Uterus (tissue), 4 donors: ENCODE data around the gene MPZ. TPM values are rescaled to one million over a fixed set of nuclear protein-coding genes. Genes with fewer than 3 reads are reported as not detected.

Experiments
- DNase-seq, 2 donors: peaks; one replicate each; pipeline ENCODE4 v3.0.0-alpha.2; 2019 to 2020
- H3K27ac ChIP-seq, 2 donors: fragments of 200-600 bp; sonication (generic); 1 replicate in 1 of 2; 2 replicates in 1 of 2; pipeline ENCODE4 v1.5.1; 2016 to 2018
- H3K27me3 ChIP-seq, 2 donors: fragments of 200-600 bp; sonication (generic); one replicate each; pipeline ENCODE4 v1.5.1; 2018 to 2019; ENCODE audit warnings: control low read depth in 1 of 2
- H3K36me3 ChIP-seq, 2 donors: fragments of 200-600 bp; sonication (generic); one replicate each; pipeline ENCODE4 v1.5.1; 2019; ENCODE audit warnings: control low read depth in 1 of 2
- H3K4me1 ChIP-seq, 2 donors: fragments of 200-600 bp; sonication (generic); one replicate each; pipeline ENCODE4 v1.5.1; 2018 to 2019; ENCODE audit warnings: control low read depth in 1 of 2
- H3K4me3 ChIP-seq, 2 donors: fragments of 200-600 bp; sonication (generic); 1 replicate in 1 of 2; 2 replicates in 1 of 2; pipeline ENCODE4 v1.5.1; 2018 to 2019; ENCODE audit warnings: mild to moderate bottlenecking in 1 of 2
- H3K9me3 ChIP-seq, 2 donors: fragments of 200-600 bp; sonication (generic); one replicate each; pipeline ENCODE4 v1.5.1; 2019; ENCODE audit warnings: control low read depth in 1 of 2
- CTCF ChIP-seq, 4 experiments: fragments of 200-600 bp in 2 of 4; fragments of 450-650 bp in 2 of 4; sonication (generic) in 2 of 4; IDR thresholded peaks; one replicate each; pipeline ENCODE4 v1.5.1; 2016 to 2019; ENCODE audit warnings: antibody characterized with exemption in 4 of 4, mild to moderate bottlenecking in 2 of 4, moderate library complexity in 1 of 4
- POLR2A ChIP-seq, 2 donors: fragments of 450-650 bp; IDR thresholded peaks; one replicate each; pipeline ENCODE4 v1.6.1; 2016; ENCODE audit warnings: antibody characterized with exemption in 2 of 2, mild to moderate bottlenecking in 1 of 2, moderate library complexity in 1 of 2
- intact Hi-C: fragments of 100-400 bp; cut with DNase I; formaldehyde crosslinking; loops from one replicate; pipeline ENCODE4 v1.15.1; 2023; ENCODE audit warnings: low total_unique reads
- total RNA-seq, 4 donors: library from RNA; depleted of rRNA in 3 of 4; stranded (reverse); fragments of >200 nt in 3 of 4; gene quantifications; one replicate each; pipeline versions ENCODE4 v1.1.0 to v1.2.4, GENCODE V29; 2014 to 2023
- donor health status: DM: yes; HTN: yes; CAD: no.

The MPZ gene
- total RNA-seq, 4 donors from 2014 or later = 2.2 to 10.7 TPM; not detected in 2

- Histone ChIP-seq H3K36me3 (no peaks in the 10 kb centered on the region), H3K4me1 (no peaks in the 10 kb centered on the region), H3K4me3 (no peak overlapping the region), H3K9me3 (no peaks in the 10 kb centered on the region), H3K27me3 (no peaks in the 10 kb centered on the region), H3K27ac (no peak overlapping the region)
- TF ChIP-seq POLR2A (IDR thresholded peaks at IDR 0.05) = no peak
- TF ChIP-seq CTCF (IDR thresholded peaks at IDR 0.05) = no peak
- no peak for DNase-seq
- intact Hi-C loops = no loop called here
Observed at GRCh38 chr1:161307230-161307768, 2.5 kb downstream of the MPZ start.

- TF ChIP-seq POLR2A (IDR thresholded peaks at IDR 0.05) (no peak), CTCF (IDR thresholded peaks at IDR 0.05) (peak in 2 of 4 experiments; percentile 18 to 20)
- Histone ChIP-seq H3K9me3 (no peaks in the 10 kb centered on the region), H3K4me3 (peak overlapping the region; percentile 59 to 62), H3K27ac (peak overlapping the region; percentile 51 to 63), H3K36me3 (no peaks in the 10 kb centered on the region), H3K4me1 (no peaks in the 10 kb centered on the region), H3K27me3 (no peaks in the 10 kb centered on the region)
- intact Hi-C loops = no loop called here
- DNase-seq = peak; percentile 71 to 75
Observed at GRCh38 chr1:161305867-161306519, 3.8 kb downstream of the MPZ start.

- H3K27me3 ChIP-seq = no peaks in the 10 kb centered on the region
- TF ChIP-seq POLR2A (IDR thresholded peaks at IDR 0.05) (no peak), CTCF (IDR thresholded peaks at IDR 0.05) (no peak)
- H3K36me3 ChIP-seq = no peaks in the 10 kb centered on the region
- DNase-seq = no peak
- peak overlapping the region; percentile 51 to 63 for H3K27ac ChIP-seq
- H3K4me3 ChIP-seq = peak overlapping the region; percentile 59 to 62
- H3K9me3 ChIP-seq = no peaks in the 10 kb centered on the region
- H3K4me1 ChIP-seq = no peaks in the 10 kb centered on the region
- intact Hi-C loops = no loop called here
Observed at GRCh38 chr1:161304927-161305866, 4.6 kb downstream of the MPZ start.

- no peaks in the 10 kb centered on the region for H3K36me3 ChIP-seq
- no peaks in the 10 kb centered on the region for H3K27me3 ChIP-seq
- no peak overlapping the region for H3K27ac ChIP-seq
- intact Hi-C loops = no loop called here
- no peaks in the 10 kb centered on the region for H3K9me3 ChIP-seq
- no peak overlapping the region for H3K4me3 ChIP-seq
- H3K4me1 ChIP-seq = no peaks in the 10 kb centered on the region
- TF ChIP-seq POLR2A (IDR thresholded peaks at IDR 0.05) (no peak), CTCF (IDR thresholded peaks at IDR 0.05) (no peak)
- no peak for DNase-seq
Observed at GRCh38 chr1:161300478-161300877, 9.3 kb downstream of the MPZ start.

- TF ChIP-seq POLR2A (IDR thresholded peaks at IDR 0.05) = no peak
- TF ChIP-seq CTCF (IDR thresholded peaks at IDR 0.05) = no peak
- Histone ChIP-seq H3K9me3 (no peaks in the 10 kb centered on the region), H3K4me1 (no peaks in the 10 kb centered on the region), H3K36me3 (no peaks in the 10 kb centered on the region), H3K27me3 (no peaks in the 10 kb centered on the region), H3K27ac (no peak overlapping the region), H3K4me3 (no peak overlapping the region)
- no peak for DNase-seq
- intact Hi-C loops = no loop called here
Observed at GRCh38 chr1:161299347-161299746, 10.4 kb downstream of the MPZ start.
